ENCODE data around the gene MAFF. TPM values are rescaled to one million over a fixed set of nuclear protein-coding genes. Genes with fewer than 3 reads are reported as not detected.

The MAFF gene
- total RNA-seq, 1 experiment from 2014 or later: 5.8 TPM

DNA sequence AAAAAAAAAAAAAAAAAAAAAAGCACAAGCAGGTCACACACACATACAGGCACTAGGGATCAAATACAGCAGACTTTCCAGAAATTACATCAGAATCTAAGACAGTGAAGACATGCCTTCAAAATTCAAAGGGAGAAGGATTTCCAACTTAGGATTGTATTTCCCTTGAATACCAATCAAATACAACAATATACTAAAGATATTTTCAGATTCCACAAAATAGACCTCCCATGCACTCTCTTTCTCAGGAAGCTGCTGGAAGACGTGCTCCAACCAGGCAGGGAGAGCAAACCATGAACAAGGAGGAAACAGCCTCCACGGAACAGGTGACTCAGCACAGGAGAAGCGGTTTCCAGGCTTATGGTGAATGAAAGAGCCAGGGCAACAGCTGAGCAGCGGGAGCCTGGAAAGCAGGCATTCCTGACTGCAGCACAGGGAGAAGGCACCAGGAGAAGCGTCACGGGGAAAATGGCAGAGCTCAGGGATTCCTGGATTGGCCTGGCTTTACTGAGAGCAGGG lies 39.0 kb downstream of the MAFF start:
- peaks cover 23 to 45% of the 10 kb centered on the region in 2 experiments for H3K4me1 Mint-ChIP-seq
- DNase-seq: peak; percentile 92
- no peak overlapping the region for H2BK20ac ChIP-seq (ENCODE audit: low read depth, low read length, poor library complexity, severe bottlenecking)
- no peaks in the 10 kb centered on the region for H3K27me3 ChIP-seq (ENCODE audit: insufficient read depth, low read length)
- no peak overlapping the region for H4K91ac ChIP-seq (ENCODE audit: insufficient read length, low read depth, low read length)
- H2BK120ac ChIP-seq (ENCODE audit: low read depth, low read length, poor library complexity, severe bottlenecking): no peak overlapping the region
- no peaks in the 10 kb centered on the region for H3K9me3 ChIP-seq (ENCODE audit: control insufficient read depth, low read depth, low read length)
- no peak overlapping the region for H2BK15ac ChIP-seq (ENCODE audit: low read depth, low read length)
- no peaks in the 10 kb centered on the region for H3K4me1 ChIP-seq (ENCODE audit: insufficient read depth, low read length)
- TF ChIP-seq CTCF (conservative IDR thresholded peaks at IDR 0.05): no peak
- H4K5ac ChIP-seq (ENCODE audit: insufficient read length, low read depth, low read length): no peak overlapping the region
- peak overlapping the region; percentile 24 for H3K9ac ChIP-seq (ENCODE audit: extremely low read depth, insufficient read length, low read length)
- H3K36me3 Mint-ChIP-seq (ENCODE audit: insufficient read depth in 1 of 3, low read depth in 3 of 3): peaks cover 12 to 34% (median 30%) of the 10 kb centered on the region in 3 experiments; a peak in 6 of 7 replicates
- peak overlapping the region; percentile 71 for H3K27ac ChIP-seq (ENCODE audit: insufficient read length, low read depth, low read length)
- no peak overlapping the region for H2AK5ac ChIP-seq (ENCODE audit: insufficient read length, low read length)
- H3K56ac ChIP-seq (ENCODE audit: insufficient read length, low read depth, low read length): no peak overlapping the region
- no CpG with 5 or more reads among the region's 6 CpGs for WGBS (ENCODE audit: extremely low coverage, insufficient read length, low lambda C conversion rate)
- no peak overlapping the region for H3K23ac ChIP-seq (ENCODE audit: insufficient read length, low read depth, low read length)
- H4K8ac ChIP-seq (replicated peaks; ENCODE audit: insufficient read length, low read depth, low read length): no peak overlapping the region
- H3K14ac ChIP-seq (ENCODE audit: insufficient read depth, low read length): no peak overlapping the region
- no peak overlapping the region for H2AFZ ChIP-seq (ENCODE audit: low read length)
- peak overlapping the region; percentile 74 to 98 (median 94) for H3K27ac Mint-ChIP-seq
- no peaks in the 10 kb centered on the region for H3K79me2 ChIP-seq (ENCODE audit: insufficient read depth, low read length)
- no peak overlapping the region for H3K18ac ChIP-seq (ENCODE audit: insufficient read length, low read depth, low read length)
- no peak overlapping the region for H3K4ac ChIP-seq (ENCODE audit: low read depth, low read length)
- no peaks in the 10 kb centered on the region for H3K79me1 ChIP-seq (ENCODE audit: insufficient read depth, low read depth, low read length, poor library complexity, severe bottlenecking)
- peak overlapping the region in 1 of 2 experiments; percentile 47; a peak in 3 of 5 replicates for H3K4me3 Mint-ChIP-seq
- no peaks in the 10 kb centered on the region for H4K20me1 ChIP-seq (ENCODE audit: control insufficient read depth, insufficient read depth, insufficient read length)
- H3T11ph ChIP-seq (ENCODE audit: low read length): no peak overlapping the region
- H3K23me2 ChIP-seq (ENCODE audit: insufficient read length, low read depth, low read length, poor library complexity, severe bottlenecking): no peaks in the 10 kb centered on the region
- H3K27me3 Mint-ChIP-seq (ENCODE audit: low read depth): no peaks in the 10 kb centered on the region
- no peak overlapping the region for H3K4me2 ChIP-seq (ENCODE audit: insufficient read depth, insufficient read length, low read length)
- no peak overlapping the region for H2BK12ac ChIP-seq (ENCODE audit: insufficient read length, low read depth, low read length)
- no peak overlapping the region for H2BK5ac ChIP-seq (ENCODE audit: insufficient read length, low read length)
- no peaks in the 10 kb centered on the region; a peak in 2 of 5 replicates for H3K9me3 Mint-ChIP-seq
